ENCODE results near the gene YWHAG.
A peak's percentile ranks its signal among the peaks of the same experiment; 100 is the strongest.

Gene YWHAG

GRCh38 chr7:76352193-76352592, 6.6 kb downstream of the YWHAG start:
- Histone ChIP-seq H3K27ac (ENCODE audit: low read depth, low read length) (no peak overlapping the region), H3K4me1 (ENCODE audit: control insufficient read depth in 1 of 2, insufficient read depth in 2 of 2, low read length in 2 of 2) (peaks cover 38 to 43% of the 10 kb centered on the region in 2 donors), H3K4me3 (ENCODE audit: low read depth in 1 of 2, low read length in 2 of 2) (no peak overlapping the region), H3K27me3 (ENCODE audit: control insufficient read depth in 1 of 2, insufficient read depth in 2 of 2, low read length in 2 of 2) (no peaks in the 10 kb centered on the region), H3K9ac (ENCODE audit: low read depth in 1 of 2, low read length in 2 of 2) (no peak overlapping the region), H3K9me3 (ENCODE audit: control insufficient read depth in 1 of 2, low read length in 2 of 2) (no peaks in the 10 kb centered on the region), H3K36me3 (ENCODE audit: control insufficient read depth in 1 of 2, insufficient read depth in 2 of 2, low read length in 2 of 2) (peaks cover 0 to 20% of the 10 kb centered on the region in 2 donors)

GRCh38 chr7:76351372-76351771, 7.4 kb downstream of the YWHAG start:
- Histone ChIP-seq H3K9ac (ENCODE audit: low read depth in 1 of 2, low read length in 2 of 2) (no peak overlapping the region), H3K27ac (ENCODE audit: low read depth, low read length) (no peak overlapping the region), H3K9me3 (ENCODE audit: control insufficient read depth in 1 of 2, low read length in 2 of 2) (no peaks in the 10 kb centered on the region), H3K27me3 (ENCODE audit: control insufficient read depth in 1 of 2, insufficient read depth in 2 of 2, low read length in 2 of 2) (no peaks in the 10 kb centered on the region), H3K36me3 (ENCODE audit: control insufficient read depth in 1 of 2, insufficient read depth in 2 of 2, low read length in 2 of 2) (peaks cover 0 to 28% of the 10 kb centered on the region in 2 donors), H3K4me3 (ENCODE audit: low read depth in 1 of 2, low read length in 2 of 2) (no peak overlapping the region), H3K4me1 (ENCODE audit: control insufficient read depth in 1 of 2, insufficient read depth in 2 of 2, low read length in 2 of 2) (peaks cover 40 to 43% of the 10 kb centered on the region in 2 donors)

- peaks cover 6 to 43% of the 10 kb centered on the region in 2 donors for H3K36me3 ChIP-seq (ENCODE audit: control insufficient read depth in 1 of 2, insufficient read depth in 2 of 2, low read length in 2 of 2)
- H3K9ac ChIP-seq (ENCODE audit: low read depth in 1 of 2, low read length in 2 of 2) = no peak overlapping the region
- H3K27me3 ChIP-seq (ENCODE audit: control insufficient read depth in 1 of 2, insufficient read depth in 2 of 2, low read length in 2 of 2) = no peaks in the 10 kb centered on the region
- peak overlapping the region in 1 of 2 donors; percentile 19 for H3K4me3 ChIP-seq (ENCODE audit: low read depth in 1 of 2, low read length in 2 of 2)
- no peak overlapping the region for H3K27ac ChIP-seq (ENCODE audit: low read depth, low read length)
- no peaks in the 10 kb centered on the region for H3K9me3 ChIP-seq (ENCODE audit: control insufficient read depth in 1 of 2, low read length in 2 of 2)
- peaks cover 38 to 39% of the 10 kb centered on the region in 2 donors for H3K4me1 ChIP-seq (ENCODE audit: control insufficient read depth in 1 of 2, insufficient read depth in 2 of 2, low read length in 2 of 2)
Observed at GRCh38 chr7:76349313-76349885, 9.4 kb downstream of the YWHAG start.

- no peaks in the 10 kb centered on the region for H3K27me3 ChIP-seq (ENCODE audit: control insufficient read depth in 1 of 2, insufficient read depth in 2 of 2, low read length in 2 of 2)
- H3K4me1 ChIP-seq (ENCODE audit: control insufficient read depth in 1 of 2, insufficient read depth in 2 of 2, low read length in 2 of 2) = peaks cover 38 to 39% of the 10 kb centered on the region in 2 donors
- peaks cover 16 to 58% of the 10 kb centered on the region in 2 donors for H3K36me3 ChIP-seq (ENCODE audit: control insufficient read depth in 1 of 2, insufficient read depth in 2 of 2, low read length in 2 of 2)
- H3K4me3 ChIP-seq (ENCODE audit: low read depth in 1 of 2, low read length in 2 of 2) = no peak overlapping the region
- H3K9ac ChIP-seq (ENCODE audit: low read depth in 1 of 2, low read length in 2 of 2) = no peak overlapping the region
- no peak overlapping the region for H3K27ac ChIP-seq (ENCODE audit: low read depth, low read length)
- H3K9me3 ChIP-seq (ENCODE audit: control insufficient read depth in 1 of 2, low read length in 2 of 2) = no peaks in the 10 kb centered on the region
Observed at GRCh38 chr7:76347710-76348109, 11.1 kb downstream of the YWHAG start.

GRCh38 chr7:76346778-76347177, 12.0 kb downstream of the YWHAG start:
- Histone ChIP-seq H3K4me1 (ENCODE audit: control insufficient read depth in 1 of 2, insufficient read depth in 2 of 2, low read length in 2 of 2) (peaks cover 37 to 38% of the 10 kb centered on the region in 2 donors), H3K27ac (ENCODE audit: low read depth, low read length) (peak overlapping the region; percentile 71), H3K9me3 (ENCODE audit: control insufficient read depth in 1 of 2, low read length in 2 of 2) (no peaks in the 10 kb centered on the region), H3K27me3 (ENCODE audit: control insufficient read depth in 1 of 2, insufficient read depth in 2 of 2, low read length in 2 of 2) (no peaks in the 10 kb centered on the region), H3K36me3 (ENCODE audit: control insufficient read depth in 1 of 2, insufficient read depth in 2 of 2, low read length in 2 of 2) (peaks cover 16 to 56% of the 10 kb centered on the region in 2 donors), H3K9ac (ENCODE audit: low read depth in 1 of 2, low read length in 2 of 2) (peak overlapping the region; percentile 15 to 42), H3K4me3 (ENCODE audit: low read depth in 1 of 2, low read length in 2 of 2) (peak overlapping the region in 1 of 2 donors; percentile 21)

- Histone ChIP-seq H3K4me3 (ENCODE audit: low read depth in 1 of 2, low read length in 2 of 2) (peak overlapping the region in 1 of 2 donors; percentile 21), H3K9me3 (ENCODE audit: control insufficient read depth in 1 of 2, low read length in 2 of 2) (no peaks in the 10 kb centered on the region), H3K27me3 (ENCODE audit: control insufficient read depth in 1 of 2, insufficient read depth in 2 of 2, low read length in 2 of 2) (no peaks in the 10 kb centered on the region), H3K9ac (ENCODE audit: low read depth in 1 of 2, low read length in 2 of 2) (peak overlapping the region; percentile 15 to 42), H3K36me3 (ENCODE audit: control insufficient read depth in 1 of 2, insufficient read depth in 2 of 2, low read length in 2 of 2) (peaks cover 16 to 52% of the 10 kb centered on the region in 2 donors), H3K4me1 (ENCODE audit: control insufficient read depth in 1 of 2, insufficient read depth in 2 of 2, low read length in 2 of 2) (peaks cover 35 to 38% of the 10 kb centered on the region in 2 donors), H3K27ac (ENCODE audit: low read depth, low read length) (peak overlapping the region; percentile 71)
Observed at GRCh38 chr7:76346097-76346496, 12.7 kb downstream of the YWHAG start.

GRCh38 chr7:76343931-76344321, 14.9 kb downstream of the YWHAG start:
- Histone ChIP-seq H3K27me3 (ENCODE audit: control insufficient read depth in 1 of 2, insufficient read depth in 2 of 2, low read length in 2 of 2) (no peaks in the 10 kb centered on the region), H3K9ac (ENCODE audit: low read depth in 1 of 2, low read length in 2 of 2) (no peak overlapping the region), H3K4me1 (ENCODE audit: control insufficient read depth in 1 of 2, insufficient read depth in 2 of 2, low read length in 2 of 2) (peaks cover 22 to 25% of the 10 kb centered on the region in 2 donors), H3K9me3 (ENCODE audit: control insufficient read depth in 1 of 2, low read length in 2 of 2) (no peaks in the 10 kb centered on the region), H3K4me3 (ENCODE audit: low read depth in 1 of 2, low read length in 2 of 2) (no peak overlapping the region), H3K27ac (ENCODE audit: low read depth, low read length) (no peak overlapping the region), H3K36me3 (ENCODE audit: control insufficient read depth in 1 of 2, insufficient read depth in 2 of 2, low read length in 2 of 2) (peaks cover 16 to 52% of the 10 kb centered on the region in 2 donors)

GRCh38 chr7:76343294-76343930, 15.4 kb downstream of the YWHAG start:
- Histone ChIP-seq H3K27me3 (ENCODE audit: control insufficient read depth in 1 of 2, insufficient read depth in 2 of 2, low read length in 2 of 2) (no peaks in the 10 kb centered on the region), H3K4me3 (ENCODE audit: low read depth in 1 of 2, low read length in 2 of 2) (no peak overlapping the region), H3K9me3 (ENCODE audit: control insufficient read depth in 1 of 2, low read length in 2 of 2) (no peaks in the 10 kb centered on the region), H3K9ac (ENCODE audit: low read depth in 1 of 2, low read length in 2 of 2) (no peak overlapping the region), H3K36me3 (ENCODE audit: control insufficient read depth in 1 of 2, insufficient read depth in 2 of 2, low read length in 2 of 2) (peaks cover 16 to 52% of the 10 kb centered on the region in 2 donors), H3K4me1 (ENCODE audit: control insufficient read depth in 1 of 2, insufficient read depth in 2 of 2, low read length in 2 of 2) (peaks cover 17 to 30% of the 10 kb centered on the region in 2 donors), H3K27ac (ENCODE audit: low read depth, low read length) (no peak overlapping the region)

GRCh38 chr7:76342222-76342621, 16.6 kb downstream of the YWHAG start:
- Histone ChIP-seq H3K9ac (ENCODE audit: low read depth in 1 of 2, low read length in 2 of 2) (no peak overlapping the region), H3K27me3 (ENCODE audit: control insufficient read depth in 1 of 2, insufficient read depth in 2 of 2, low read length in 2 of 2) (no peaks in the 10 kb centered on the region), H3K27ac (ENCODE audit: low read depth, low read length) (no peak overlapping the region), H3K4me3 (ENCODE audit: low read depth in 1 of 2, low read length in 2 of 2) (no peak overlapping the region), H3K4me1 (ENCODE audit: control insufficient read depth in 1 of 2, insufficient read depth in 2 of 2, low read length in 2 of 2) (peaks cover 15 to 26% of the 10 kb centered on the region in 2 donors), H3K36me3 (ENCODE audit: control insufficient read depth in 1 of 2, insufficient read depth in 2 of 2, low read length in 2 of 2) (peaks cover 16 to 47% of the 10 kb centered on the region in 2 donors), H3K9me3 (ENCODE audit: control insufficient read depth in 1 of 2, low read length in 2 of 2) (no peaks in the 10 kb centered on the region)

- Histone ChIP-seq H3K27ac (ENCODE audit: low read depth, low read length) (no peak overlapping the region), H3K27me3 (ENCODE audit: control insufficient read depth in 1 of 2, insufficient read depth in 2 of 2, low read length in 2 of 2) (no peaks in the 10 kb centered on the region), H3K36me3 (ENCODE audit: control insufficient read depth in 1 of 2, insufficient read depth in 2 of 2, low read length in 2 of 2) (peaks cover 16 to 35% of the 10 kb centered on the region in 2 donors), H3K4me1 (ENCODE audit: control insufficient read depth in 1 of 2, insufficient read depth in 2 of 2, low read length in 2 of 2) (peaks cover 0 to 16% of the 10 kb centered on the region in 2 donors), H3K9me3 (ENCODE audit: control insufficient read depth in 1 of 2, low read length in 2 of 2) (no peaks in the 10 kb centered on the region), H3K4me3 (ENCODE audit: low read depth in 1 of 2, low read length in 2 of 2) (no peak overlapping the region), H3K9ac (ENCODE audit: low read depth in 1 of 2, low read length in 2 of 2) (no peak overlapping the region)
Observed at GRCh38 chr7:76340617-76341131, 18.1 kb downstream of the YWHAG start.
